K562 (cell line): ENCODE measurements around the gene CCDC88C. TPM values are rescaled to one million over a fixed set of nuclear protein-coding genes. Genes with fewer than 3 reads are reported as not detected.

Source experiments
- ATAC-seq: fragments of 200-7000 bp; cut with Tn5 transposase; 3 replicates; pipeline ENCODE4 v1.9.1; 2020; ENCODE audit warnings: moderate library complexity
- BruUV-seq: library from RNA; stranded (reverse); fragments of 400-500 nt; replicated peaks from 2 replicates; lab custom pipeline; 2021; lab: Mats Ljungman, UMichigan
- CTCF ChIA-PET: fragments of 300-600 bp; formaldehyde crosslinking; extraction: SDS; loops from one replicate; lab custom pipeline; 2021; ENCODE audit warnings: low intra/inter-chr PET ratio; lab: Yijun Ruan, JAX
- POLR2A ChIA-PET: fragments of 300-600, 350-650 bp; sonication (Branson Sonifier 250); formaldehyde crosslinking; extraction: SDS; loops from one replicate; lab custom pipeline; 2021; ENCODE audit warnings: antibody characterized with exemption, inconsistent platforms; lab: Yijun Ruan, JAX
- DNase-seq, 4 experiments: peaks; one replicate each; pipeline versions ENCODE4 v3.0.0 to v3.0.0-alpha.2; 2011 to 2018; ENCODE audit warnings: low spot score in 3 of 4, mixed read lengths in 3 of 4; ENCODE audit errors: extremely low read depth in 1 of 4
- FAIRE-seq: peaks from 2 replicates; lab custom pipeline; 2011; peaks lifted over from hg19 to GRCh38; lab: Jason Lieb, UNC
- H2AFZ ChIP-seq: 2 replicates; pipeline ENCODE4 v1.6.0; 2011; ENCODE audit warnings: low read depth, low read length, control low read depth, inconsistent platforms
- H3K27ac ChIP-seq: fragments of 200-600 bp; 3 replicates; pipeline ENCODE4 v1.8.0; 2011; ENCODE audit warnings: low read depth, mild to moderate bottlenecking, control low read depth, inconsistent platforms, low read length, moderate library complexity, mixed read lengths; ENCODE audit errors: extremely low read depth
- H3K27me3 ChIP-seq, 2 experiments: fragments of 300-600 bp in 1 of 2; 2 replicates in 1 of 2; 3 replicates in 1 of 2; pipeline versions ENCODE4 v1.6.0 to v1.8.0; 2011; ENCODE audit warnings: inconsistent platforms in 2 of 2, low read length in 2 of 2, mild to moderate bottlenecking in 1 of 2, mixed read lengths in 1 of 2, moderate library complexity in 1 of 2; ENCODE audit not compliant: control insufficient read depth in 2 of 2, insufficient read depth in 2 of 2
- H3K36me3 ChIP-seq: fragments of 300-600 bp; 3 replicates; pipeline ENCODE4 v1.8.0; 2011; ENCODE audit warnings: mild to moderate bottlenecking, low read length, inconsistent platforms; ENCODE audit not compliant: control insufficient read depth, insufficient read depth
- H3K4me1 ChIP-seq, 2 experiments: fragments of 200-600 bp in 1 of 2; replicated peaks in 1 of 2; 2 replicates in 1 of 2; 3 replicates in 1 of 2; pipeline versions ENCODE4 v1.5.1 to v1.8.0; 2011; ENCODE audit warnings: inconsistent platforms in 2 of 2, low read length in 2 of 2, mild to moderate bottlenecking in 1 of 2, mixed read lengths in 1 of 2, moderate library complexity in 1 of 2; ENCODE audit not compliant: control insufficient read depth in 2 of 2, insufficient read depth in 2 of 2
- H3K4me2 ChIP-seq: 2 replicates; pipeline ENCODE4 v1.6.1; 2011; ENCODE audit warnings: low read length, control low read depth, inconsistent platforms, mixed read lengths; ENCODE audit not compliant: insufficient read depth
- H3K4me3 ChIP-seq: fragments of 200-600 bp; sonication (generic), shearing (Covaris generic); 2 replicates; pipeline ENCODE4 v1.5.1; 2016; ENCODE audit warnings: control low read depth, inconsistent platforms
- H3K79me2 ChIP-seq: fragments of 200-600 bp; 3 replicates; pipeline ENCODE4 v1.8.0; 2011; ENCODE audit warnings: low read length, inconsistent platforms; ENCODE audit not compliant: control insufficient read depth, insufficient read depth
- H3K9ac ChIP-seq, 2 experiments: 2 replicates each; pipeline versions ENCODE4 v1.6.0 to v1.6.1; 2011; ENCODE audit warnings: low read depth in 2 of 2, low read length in 2 of 2, control low read depth in 1 of 2, inconsistent platforms in 1 of 2, mild to moderate bottlenecking in 1 of 2, mixed read lengths in 1 of 2; ENCODE audit not compliant: insufficient read depth in 1 of 2
- H3K9me1 ChIP-seq: one replicate; pipeline ENCODE4 v1.6.0; 2011; ENCODE audit warnings: inconsistent platforms, mild to moderate bottlenecking, low read length, moderate library complexity; ENCODE audit not compliant: control insufficient read depth, insufficient read depth
- H3K9me3 ChIP-seq: replicated peaks from 2 replicates; pipeline ENCODE4 v1.5.1; 2011; ENCODE audit warnings: low read depth, low read length, inconsistent platforms; ENCODE audit not compliant: control insufficient read depth, insufficient read depth
- H4K20me1 ChIP-seq: replicated peaks from 2 replicates; pipeline ENCODE4 v1.6.1; 2011; ENCODE audit warnings: low read length, inconsistent platforms, mixed read lengths; ENCODE audit not compliant: control insufficient read depth, insufficient read depth
- CTCF ChIP-seq, 3 experiments: IDR thresholded peaks in 2 of 3; conservative IDR thresholded peaks in 1 of 3; 2 replicates each; pipeline ENCODE4 v1.5.1; 2011 to 2012; ENCODE audit warnings: low read length in 3 of 3, mild to moderate bottlenecking in 3 of 3, control low read depth in 2 of 3, improper control_type of control experiment in 1 of 3, inconsistent platforms in 1 of 3, low read depth in 1 of 3, mixed read lengths in 1 of 3, moderate library complexity in 1 of 3; ENCODE audit not compliant: insufficient read depth in 2 of 3
- GABPB1 ChIP-seq: sonication (generic); formaldehyde crosslinking; IDR thresholded peaks from 2 replicates; pipeline ENCODE4 v1.8.0; 2022; ENCODE audit warnings: mild to moderate bottlenecking, missing genetic modification reagents
- HOXB6 ChIP-seq: fragments of 250-450 bp; sonication (Bioruptor Pico); IDR thresholded peaks from 2 replicates; pipeline ENCODE4 v1.5.1; 2022; ENCODE audit warnings: mild to moderate bottlenecking, borderline replicate concordance
- JUNB ChIP-seq: fragments of 450-650 bp; formaldehyde crosslinking; conservative IDR thresholded peaks from 2 replicates; pipeline ENCODE4 v1.4.0; 2020; ENCODE audit warnings: mild to moderate bottlenecking
- KLF10 ChIP-seq: fragments of 250-450 bp; sonication (Bioruptor Pico); IDR thresholded peaks from 2 replicates; pipeline ENCODE4 v1.6.1; 2021; ENCODE audit warnings: matching md5 sums
- MAZ ChIP-seq, 2 experiments: fragments of 450-650 bp in 1 of 2; sonication (generic) in 1 of 2; formaldehyde crosslinking; IDR thresholded peaks in 1 of 2; conservative IDR thresholded peaks in 1 of 2; 2 replicates each; pipeline versions ENCODE4 v1.4.0 to v1.5.0; 2020; ENCODE audit warnings: mild to moderate bottlenecking in 1 of 2, missing genetic modification reagents in 1 of 2
- MBD2 ChIP-seq: sonication (generic); IDR thresholded peaks from 2 replicates; pipeline ENCODE4 v1.6.1; 2016; ENCODE audit warnings: low read depth, borderline replicate concordance
- NCOA4 ChIP-seq: fragments of 450-650 bp; IDR thresholded peaks from 2 replicates; pipeline ENCODE4 v1.6.1; 2018; ENCODE audit warnings: mild to moderate bottlenecking; ENCODE audit not compliant: partially characterized antibody
- PHF20 ChIP-seq: fragments of 450-650 bp; IDR thresholded peaks from 2 replicates; pipeline ENCODE4 v1.6.1; 2018; ENCODE audit not compliant: partially characterized antibody
- POU5F1 ChIP-seq: fragments of 150-350 bp; IDR thresholded peaks from 2 replicates; pipeline ENCODE4 v1.6.1; 2014; ENCODE audit warnings: borderline replicate concordance, low read length, low read depth, mild to moderate bottlenecking; ENCODE audit not compliant: partially characterized antibody
- RBM14 ChIP-seq: fragments of 200-400 bp; formaldehyde crosslinking; IDR thresholded peaks from 2 replicates; pipeline ENCODE4 v1.6.1; 2018; ENCODE audit warnings: low read depth, mild to moderate bottlenecking, low read length, moderate library complexity, borderline replicate concordance; ENCODE audit not compliant: insufficient read depth
- SFPQ ChIP-seq: fragments of 200-400 bp; formaldehyde crosslinking; IDR thresholded peaks from 2 replicates; pipeline ENCODE4 v1.6.1; 2017; ENCODE audit warnings: mild to moderate bottlenecking, low read depth, low read length, moderate library complexity
- SIN3A ChIP-seq, 2 experiments: fragments of 150-350 bp in 1 of 2; IDR thresholded peaks; 2 replicates each; pipeline ENCODE4 v1.6.1; 2011 to 2016; ENCODE audit warnings: borderline replicate concordance in 2 of 2, low read depth in 2 of 2, low read length in 2 of 2, mild to moderate bottlenecking in 2 of 2, moderate library complexity in 2 of 2; ENCODE audit not compliant: control insufficient read depth in 1 of 2
- SMARCA5 ChIP-seq: fragments of 450-650 bp; IDR thresholded peaks from 2 replicates; pipeline ENCODE4 v1.6.1; 2016
- SNRNP70 ChIP-seq: fragments of 200-400 bp; formaldehyde crosslinking; optimal IDR thresholded peaks from 2 replicates; pipeline ENCODE3; 2017; ENCODE audit warnings: low read depth, low read length
- ZNF507 ChIP-seq: conservative IDR thresholded peaks from 2 replicates; pipeline ENCODE4 v1.6.1; 2017; ENCODE audit warnings: missing genetic modification characterization, missing compliant biosample characterization
- ZNF644 ChIP-seq: fragments of 200-800 bp; sonication (Bioruptor generic); IDR thresholded peaks from 2 replicates; pipeline ENCODE4 v1.6.1; 2016; ENCODE audit warnings: low read depth, missing genetic modification characterization, missing compliant biosample characterization
- ZNF668 ChIP-seq: fragments of 250-450 bp; sonication (Bioruptor Pico); IDR thresholded peaks from 2 replicates; pipeline ENCODE4 v1.8.0; 2022; ENCODE audit warnings: mild to moderate bottlenecking, inconsistent platforms
- WGBS: fragments of 100-300 bp; shearing (Covaris generic); methylation state at CpG from one replicate; pipeline ENCODE4 v1.1.6; 2016; ENCODE audit warnings: low coverage, mixed read lengths; ENCODE audit not compliant: insufficient coverage; ENCODE audit errors: missing lambda C conversion rate; 5-methylcytosine and 5-hydroxymethylcytosine counted together
- in situ Hi-C: fragments of 300-500 bp; cut with MboI; formaldehyde crosslinking; loops from 4 replicates; pipeline ENCODE4 v1.15.0; 2018; ENCODE audit warnings: inconsistent platforms, mixed read lengths
- intact Hi-C: fragments of 100-400 bp; cut with micrococcal nuclease; formaldehyde crosslinking; loops from 2 replicates; pipeline ENCODE4 v1.14.2; 2022
- polyA plus RNA-seq, 8 experiments: library from polyadenylated mRNA; depleted of rRNA in 4 of 8; stranded (reverse) in 5 of 8; unstranded in 3 of 8; fragments of >200 nt; fragmentation: Nextera tagmentation in 2 of 8; fragmentation: Illumina TruSeq in 1 of 8; extraction: Ambion mirVana in 2 of 8; extraction: Trizol in 1 of 8; gene quantifications; 2 replicates each; pipeline versions ENCODE4 v1.2.1 to v1.2.3, GENCODE V29; 2011 to 2014; ENCODE audit warnings: inconsistent platforms in 1 of 8, missing spikeins in 1 of 8
- total RNA-seq, 7 experiments: library from RNA; depleted of rRNA in 6 of 7; stranded (reverse); fragments of >200 nt in 6 of 7; fragmentation: Illumina TruSeq in 2 of 7; extraction: Trizol in 2 of 7; gene quantifications; 2 replicates each; pipeline versions ENCODE4 v1.2.1 to v1.2.3, GENCODE V29; 2011 to 2021; ENCODE audit warnings: low replicate concordance in 1 of 7

The CCDC88C gene
- total and polyA plus RNA-seq, 9 of the 15 experiments (the other 6 are each of a cell fraction or from before 2014, with no cell fraction given): 0.62 to 22.5 (median 10.7) TPM

GRCh38 chr14:91293281-91293680, 124.3 kb downstream of the CCDC88C start (continued):
- TF ChIP-seq GABPB1 (no peak), NCOA4 (no peak), PHF20 (no peak), ZNF668 (CRISPR knock-in tag) (no peak)
- TF ChIP-seq, all 486 proteins: peak for 0

GRCh38 chr14:91292491-91292890, 125.1 kb downstream of the CCDC88C start:
- no peak for FAIRE-seq
- Histone ChIP-seq H3K27ac (no peak overlapping the region), H3K9me1 (no peaks in the 10 kb centered on the region), H3K36me3 (peaks cover 63% of the 10 kb centered on the region; the same call in 1 of the 3 replicates), H3K27me3 (no peaks in the 10 kb centered on the region), H3K79me2 (no peaks in the 10 kb centered on the region), H3K4me1 (no peaks in the 10 kb centered on the region; a peak in 1 of 5 replicates), H3K4me2 (no peak overlapping the region), H3K4me3 (no peak overlapping the region), H4K20me1 (no peaks in the 10 kb centered on the region), H2AFZ (no peak overlapping the region), H3K9me3 (no peaks in the 10 kb centered on the region), H3K9ac (no peak overlapping the region)
- TF ChIP-seq ZNF644 (tag) (no peak), MAZ (CRISPR knock-in tag; conservative IDR thresholded peaks at IDR 0.05 in 1 of 2, IDR thresholded peaks at IDR 0.05 in 1 of 2) (no peak), ZNF507 (tag) (no peak), SNRNP70 (no peak), POU5F1 (no peak), KLF10 (CRISPR knock-in tag) (no peak), RBM14 (no peak), HOXB6 (CRISPR knock-in tag) (no peak), MBD2 (no peak), SMARCA5 (no peak), CTCF (IDR thresholded peaks at IDR 0.05 in 2 of 3, conservative IDR thresholded peaks at IDR 0.05 in 1 of 3; ENCODE audit: insufficient read depth in 2 of 3, low read depth in 1 of 3, low read length in 3 of 3) (no peak), SIN3A (IDR thresholded peaks at IDR 0.05; ENCODE audit: borderline replicate concordance in 2 of 2, control insufficient read depth in 1 of 2, low read depth in 2 of 2, low read length in 2 of 2) (no peak), JUNB (CRISPR knock-in tag) (no peak), SFPQ (no peak)
- ChIA-PET POLR2A (interaction anchor here (0.6 kb wide), 1 partner anchor 704 kb away, joined by 4 read pairs; no protein-coding TSS in a partner anchor), CTCF (no interaction called here)
- intact Hi-C loops: no loop called here
- no TSS peak for BruUV-seq
- ATAC-seq: no peak
- in situ Hi-C loops: no loop called here
- WGBS: 87% methylated on average over 11 of the region's 15 CpGs
- no peak for DNase-seq
